Measurements from ENCODE around the gene NHSL1. TPM values are rescaled to one million over a fixed set of nuclear protein-coding genes. Genes with fewer than 3 reads are reported as not detected.

The NHSL1 gene
- total RNA-seq, 1 donor from 2014 or later = 53.0 TPM

- ATAC-seq (peak; percentile 57), DNase-seq (no peak)
- intact Hi-C loops (cut with micrococcal nuclease) = no loop called here
Observed at GRCh38 chr6:138527411-138528088, 28.3 kb upstream of the NHSL1 start.

- DNase-seq (no peak), ATAC-seq (peak; percentile 52)
- intact Hi-C loops (cut with micrococcal nuclease) = no loop called here
Observed at GRCh38 chr6:138526822-138527235, 27.5 kb upstream of the NHSL1 start.

- intact Hi-C loops (cut with micrococcal nuclease) = no loop called here
- ATAC-seq (no peak), DNase-seq (no peak)
Observed at GRCh38 chr6:138525355-138525754, 26.1 kb upstream of the NHSL1 start.

GRCh38 chr6:138524526-138524925 is 25.2 kb upstream of the NHSL1 start:
- no peak for ATAC-seq
- no peak for DNase-seq
- intact Hi-C loops (cut with micrococcal nuclease) = no loop called here

GRCh38 chr6:138523347-138524210 is 24.3 kb upstream of the NHSL1 start:
- intact Hi-C loops (cut with micrococcal nuclease) = no loop called here
- ATAC-seq (no peak), DNase-seq (no peak)

- ATAC-seq (peak; percentile 29), DNase-seq (peak; percentile 42)
- intact Hi-C loops (cut with micrococcal nuclease) = no loop called here
Observed at GRCh38 chr6:138522611-138523010, 23.3 kb upstream of the NHSL1 start.

- peak; percentile 34 for ATAC-seq
- intact Hi-C loops (cut with micrococcal nuclease) = no loop called here
- DNase-seq = no peak
Observed at GRCh38 chr6:138521790-138522189, 22.5 kb upstream of the NHSL1 start.

GRCh38 chr6:138520463-138520862 is 21.2 kb upstream of the NHSL1 start:
- peak; percentile 12 for ATAC-seq

GRCh38 chr6:138518054-138518453 is 18.8 kb upstream of the NHSL1 start:
- intact Hi-C loops (cut with micrococcal nuclease) = no loop called here
- no peak for ATAC-seq
- no peak for DNase-seq

More at GRCh38 chr6:138520463-138520862, 21.2 kb upstream of the NHSL1 start:
- intact Hi-C loops (cut with micrococcal nuclease) = no loop called here
- no peak for DNase-seq

GRCh38 chr6:138517635-138518034 is 18.3 kb upstream of the NHSL1 start:
- intact Hi-C loops (cut with micrococcal nuclease) = no loop called here
- DNase-seq (no peak), ATAC-seq (peak; percentile 32)

GRCh38 chr6:138515657-138516248 is 16.5 kb upstream of the NHSL1 start:
- intact Hi-C loops (cut with micrococcal nuclease) = no loop called here
- DNase-seq (no peak), ATAC-seq (peak; percentile 22)

- intact Hi-C loops (cut with micrococcal nuclease) = no loop called here
- DNase-seq (no peak), ATAC-seq (peak; percentile 28)
Observed at GRCh38 chr6:138514860-138515540, 15.7 kb upstream of the NHSL1 start.

- DNase-seq = no peak
- intact Hi-C loops (cut with micrococcal nuclease) = no loop called here
- ATAC-seq = no peak
Observed at GRCh38 chr6:138512609-138513008, 13.3 kb upstream of the NHSL1 start.

GRCh38 chr6:138510093-138510492 is 10.8 kb upstream of the NHSL1 start:
- intact Hi-C loops (cut with micrococcal nuclease) = no loop called here
- no peak for ATAC-seq
- DNase-seq = no peak

- DNase-seq = no peak
- intact Hi-C loops (cut with micrococcal nuclease) = loop anchor here (5.0 to 10.0 kb wide), 2 partner anchors 65 to 392 kb away; no protein-coding TSS in a partner anchor
- peak; percentile 78 for ATAC-seq
Observed at GRCh38 chr6:138509371-138509770, 10.1 kb upstream of the NHSL1 start.

GRCh38 chr6:138508676-138508988 is 9.3 kb upstream of the NHSL1 start:
- ATAC-seq (no peak), DNase-seq (no peak)
- intact Hi-C loops (cut with micrococcal nuclease) = loop anchor here (5.0 to 10.0 kb wide), 2 partner anchors 64 to 391 kb away; no protein-coding TSS in a partner anchor

- DNase-seq (no peak), ATAC-seq (peak; percentile 38)
- intact Hi-C loops (cut with micrococcal nuclease) = loop anchor here (5.0 to 10.0 kb wide), 2 partner anchors 63 to 391 kb away; no protein-coding TSS in a partner anchor
Observed at GRCh38 chr6:138507977-138508675, 8.8 kb upstream of the NHSL1 start.

- intact Hi-C loops (cut with micrococcal nuclease) = loop anchor here (5.0 to 10.0 kb wide), 2 partner anchors 60 to 388 kb away; no protein-coding TSS in a partner anchor
- ATAC-seq = no peak
- no peak for DNase-seq
Observed at GRCh38 chr6:138504764-138505689, 5.7 kb upstream of the NHSL1 start.

All from left ventricle myocardium superior (tissue), 1 donor.